Fibroblast of lung (primary cell): ENCODE measurements around the gene NRTN. TPM values are rescaled to one million over a fixed set of nuclear protein-coding genes. Genes with fewer than 3 reads are reported as not detected.

Experiments used
- DNase-seq, 2 donors: peaks; one replicate each; pipeline versions ENCODE4 v3.0.0 to v3.0.0-alpha.2; 2010; ENCODE audit warnings: low read depth in 2 of 2
- H2AFZ ChIP-seq: 2 replicates; pipeline ENCODE4 v1.5.1; 2012; ENCODE audit warnings: low read length, control low read depth, inconsistent platforms
- H3K27ac ChIP-seq: 2 replicates; pipeline ENCODE4 v1.5.1; 2011; ENCODE audit warnings: low read length, control low read depth; ENCODE audit not compliant: insufficient read depth
- H3K27me3 ChIP-seq: 2 replicates; pipeline ENCODE4 v1.5.1; 2011; ENCODE audit warnings: mild to moderate bottlenecking, low read length; ENCODE audit not compliant: control insufficient read depth, insufficient read depth
- H3K36me3 ChIP-seq: 2 replicates; pipeline ENCODE4 v1.5.1; 2011; ENCODE audit warnings: low read length; ENCODE audit not compliant: control insufficient read depth, insufficient read depth
- H3K4me1 ChIP-seq: 2 replicates; pipeline ENCODE4 v1.5.1; 2011; ENCODE audit warnings: low read length; ENCODE audit not compliant: control insufficient read depth, insufficient read depth; ENCODE audit errors: extremely low read depth
- H3K4me2 ChIP-seq: 2 replicates; pipeline ENCODE4 v1.5.1; 2011; ENCODE audit warnings: low read length, control low read depth; ENCODE audit not compliant: insufficient read depth; ENCODE audit errors: extremely low read depth
- H3K4me3 ChIP-seq, 4 experiments: fragments of 200-600 bp in 1 of 4; sonication (generic) in 1 of 4; replicated peaks in 1 of 4; 2 replicates each; pipeline ENCODE4 v1.5.1; 2011 to 2016; ENCODE audit warnings: low read length in 4 of 4, low read depth in 3 of 4, mild to moderate bottlenecking in 3 of 4, control low read depth in 2 of 4, inconsistent platforms in 1 of 4, mixed read lengths in 1 of 4; ENCODE audit not compliant: insufficient read depth in 1 of 4; ENCODE audit errors: control extremely low read depth in 1 of 4
- H3K79me2 ChIP-seq: 2 replicates; pipeline ENCODE4 v1.5.1; 2012; ENCODE audit warnings: mild to moderate bottlenecking, low read length, inconsistent platforms; ENCODE audit not compliant: control insufficient read depth, insufficient read depth
- H3K9ac ChIP-seq: 2 replicates; pipeline ENCODE4 v1.5.1; 2011; ENCODE audit warnings: mild to moderate bottlenecking, low read length, control low read depth; ENCODE audit not compliant: insufficient read depth
- H3K9me3 ChIP-seq: 2 replicates; pipeline ENCODE4 v1.5.1; 2012; ENCODE audit warnings: low read depth, low read length; ENCODE audit not compliant: control insufficient read depth, insufficient read depth
- H4K20me1 ChIP-seq: 2 replicates; pipeline ENCODE4 v1.5.1; 2011; ENCODE audit warnings: low read length; ENCODE audit not compliant: control insufficient read depth, insufficient read depth; ENCODE audit errors: extremely low read depth
- CTCF ChIP-seq, 2 donors: IDR thresholded peaks in 1 of 2; conservative IDR thresholded peaks in 1 of 2; 1 replicate in 1 of 2; 2 replicates in 1 of 2; pipeline ENCODE4 v1.5.1; 2011 to 2012; ENCODE audit warnings: low read length in 2 of 2, control low read depth in 1 of 2, inconsistent platforms in 1 of 2, low read depth in 1 of 2, mild to moderate bottlenecking in 1 of 2
- EZH2 ChIP-seq: IDR thresholded peaks from 2 replicates; pipeline ENCODE4 v1.5.1; 2012; ENCODE audit warnings: low read length, control low read depth, mild to moderate bottlenecking; ENCODE audit errors: missing control alignments
- polyA plus RNA-seq, 2 donors: library from polyadenylated mRNA; depleted of rRNA in 1 of 2; stranded (reverse) in 1 of 2; unstranded in 1 of 2; fragments of >200 nt; gene quantifications; 2 replicates each; pipeline ENCODE4 v1.2.1, GENCODE V29; 2011 to 2012; ENCODE audit warnings: missing spikeins in 1 of 2
- total RNA-seq: library from RNA; depleted of rRNA; stranded (reverse); fragments of >200 nt; gene quantifications from 2 replicates; pipeline ENCODE4 v1.2.1, GENCODE V29; 2014

The NRTN gene
- total and polyA plus RNA-seq, 2 donors (not counting 1 experiment from before 2014, with no cell fraction given): 0.11 to 0.50 TPM

- Histone ChIP-seq H3K27me3 (no peaks in the 10 kb centered on the region), H3K36me3 (no peaks in the 10 kb centered on the region), H3K79me2 (no peaks in the 10 kb centered on the region), H3K4me3 (no peak overlapping the region), H3K4me1 (peaks cover 5% of the 10 kb centered on the region), H2AFZ (no peak overlapping the region), H3K9me3 (no peaks in the 10 kb centered on the region), H3K27ac (no peak overlapping the region), H3K9ac (no peak overlapping the region), H4K20me1 (no peaks in the 10 kb centered on the region), H3K4me2 (no peak overlapping the region)
- no peak for TF ChIP-seq CTCF (conservative IDR thresholded peaks at IDR 0.05 in 1 of 2, IDR thresholded peaks at IDR 0.05 in 1 of 2; ENCODE audit: low read depth in 1 of 2, low read length in 2 of 2)
- TF ChIP-seq EZH2: no peak
- DNase-seq: no peak
Observed at GRCh38 chr19:5877427-5877826, 72.6 kb downstream of the NRTN start.

- Histone ChIP-seq H3K27me3 (no peaks in the 10 kb centered on the region), H3K79me2 (no peaks in the 10 kb centered on the region), H3K9ac (no peak overlapping the region), H3K4me2 (no peak overlapping the region), H3K4me1 (peaks cover 5% of the 10 kb centered on the region), H3K4me3 (no peak overlapping the region), H2AFZ (no peak overlapping the region), H3K9me3 (no peaks in the 10 kb centered on the region), H3K27ac (no peak overlapping the region), H3K36me3 (no peaks in the 10 kb centered on the region), H4K20me1 (no peaks in the 10 kb centered on the region)
- TF ChIP-seq CTCF (conservative IDR thresholded peaks at IDR 0.05 in 1 of 2, IDR thresholded peaks at IDR 0.05 in 1 of 2; ENCODE audit: low read depth in 1 of 2, low read length in 2 of 2) (no peak), EZH2 (no peak)
- no peak for DNase-seq
Observed at GRCh38 chr19:5877882-5878281, 73.0 kb downstream of the NRTN start.

Other genes with a start within 250 kb of the NRTN start
- under 0.01 and 0.17 TPM in 2 replicates for gene TINCR, start 237.1 kb upstream of the NRTN start, total RNA-seq
- 0.02 and 0.06 TPM in 2 replicates for gene TINCR, start 237.1 kb upstream of the NRTN start, polyA plus RNA-seq
- 29.0 and 35.8 TPM in 2 replicates for gene SAFB2, start 182.3 kb upstream of the NRTN start, total RNA-seq
- 16.9 and 21.3 TPM in 2 replicates for gene SAFB2, start 182.3 kb upstream of the NRTN start, polyA plus RNA-seq
- 48.5 and 51.0 TPM in 2 replicates for gene SAFB, start 182.0 kb upstream of the NRTN start, total RNA-seq
- 28.0 and 34.3 TPM in 2 replicates for gene SAFB, start 182.0 kb upstream of the NRTN start, polyA plus RNA-seq
- gene MICOS13, start 124.6 kb upstream of the NRTN start, total RNA-seq: 29.3 and 73.5 TPM in 2 replicates
- 20.7 and 20.8 TPM in 2 replicates for gene MICOS13, start 124.6 kb upstream of the NRTN start, polyA plus RNA-seq
- 11.0 and 13.0 TPM in 2 replicates for gene HSD11B1L, start 124.0 kb upstream of the NRTN start, total RNA-seq
- gene HSD11B1L, start 124.0 kb upstream of the NRTN start, polyA plus RNA-seq: 3.1 and 5.1 TPM in 2 replicates
- gene RPL36, start 114.8 kb upstream of the NRTN start, total RNA-seq: 634 and 864 TPM in 2 replicates
- 341 and 394 TPM in 2 replicates for gene RPL36, start 114.8 kb upstream of the NRTN start, polyA plus RNA-seq
- gene LONP1, start 84.9 kb upstream of the NRTN start, total RNA-seq: 149 and 172 TPM in 2 replicates
- gene LONP1, start 84.9 kb upstream of the NRTN start, polyA plus RNA-seq: 29.8 and 37.3 TPM in 2 replicates
- gene CATSPERD, start 84.4 kb upstream of the NRTN start, total RNA-seq: not detected in 2 replicates
- gene CATSPERD, start 84.4 kb upstream of the NRTN start, polyA plus RNA-seq: not detected in 2 replicates
- 0.17 and 0.26 TPM in 2 replicates for gene PRR22, start 20.3 kb upstream of the NRTN start, total RNA-seq
- gene PRR22, start 20.3 kb upstream of the NRTN start, polyA plus RNA-seq: 0.15 and 0.23 TPM in 2 replicates
- gene DUS3L, start 13.9 kb upstream of the NRTN start, total RNA-seq: 18.7 and 20.5 TPM in 2 replicates
- 8.8 and 14.4 TPM in 2 replicates for gene DUS3L, start 13.9 kb upstream of the NRTN start, polyA plus RNA-seq
- gene FUT6, start 34.6 kb downstream of the NRTN start, total RNA-seq: not detected in 2 replicates
- not detected in 2 replicates for gene FUT6, start 34.6 kb downstream of the NRTN start, polyA plus RNA-seq
- not detected in 2 replicates for gene FUT3, start 46.4 kb downstream of the NRTN start, total RNA-seq
- gene FUT3, start 46.4 kb downstream of the NRTN start, polyA plus RNA-seq: not detected in 2 replicates
- not detected in 2 replicates for gene FUT5, start 65.5 kb downstream of the NRTN start, total RNA-seq
- not detected in 2 replicates for gene FUT5, start 65.5 kb downstream of the NRTN start, polyA plus RNA-seq
- 212 and 271 TPM in 2 replicates for gene NDUFA11, start 98.7 kb downstream of the NRTN start, total RNA-seq
- gene NDUFA11, start 98.7 kb downstream of the NRTN start, polyA plus RNA-seq: 271 and 332 TPM in 2 replicates
- 6.4 and 8.3 TPM in 2 replicates for gene VMAC, start 99.8 kb downstream of the NRTN start, total RNA-seq
- gene VMAC, start 99.8 kb downstream of the NRTN start, polyA plus RNA-seq: 1.1 and 1.7 TPM in 2 replicates
- gene CAPS, start 109.2 kb downstream of the NRTN start, total RNA-seq: 2.6 and 7.3 TPM in 2 replicates
- gene CAPS, start 109.2 kb downstream of the NRTN start, polyA plus RNA-seq: 0.77 and 1.6 TPM in 2 replicates
- gene RANBP3, start 173.1 kb downstream of the NRTN start, total RNA-seq: 32.1 and 39.8 TPM in 2 replicates
- 59.4 and 72.9 TPM in 2 replicates for gene RANBP3, start 173.1 kb downstream of the NRTN start, polyA plus RNA-seq